Parathyroid adenoma (tissue), 2 donors: Measurements from ENCODE around the gene HDAC9.

Source experiments
- H2AFZ ChIP-seq: fragments of 300-600 bp; sonication (generic); one replicate; pipeline ENCODE4 v1.7.0; 2017; ENCODE audit warnings: antibody characterized with exemption, mild to moderate bottlenecking
- H3K27ac ChIP-seq: fragments of 300-600 bp; sonication (generic); one replicate; pipeline ENCODE4 v1.7.0; 2017
- H3K27me3 ChIP-seq: fragments of 300-600 bp; sonication (generic); one replicate; pipeline ENCODE4 v1.7.0; 2017; ENCODE audit warnings: low read length; ENCODE audit not compliant: control insufficient read depth, insufficient read depth
- H3K36me3 ChIP-seq: fragments of 300-600 bp; sonication (generic); one replicate; pipeline ENCODE4 v1.7.0; 2017; ENCODE audit warnings: low read length; ENCODE audit not compliant: control insufficient read depth, insufficient read depth
- H3K4me1 ChIP-seq: fragments of 300-600 bp; sonication (generic); one replicate; pipeline ENCODE4 v1.7.0; 2017; ENCODE audit warnings: control low read depth
- H3K4me2 ChIP-seq: fragments of 300-600 bp; sonication (generic); one replicate; pipeline ENCODE4 v1.7.0; 2017; ENCODE audit warnings: low read length
- H3K4me3 ChIP-seq: fragments of 300-600 bp; sonication (generic); one replicate; pipeline ENCODE4 v1.7.0; 2017; ENCODE audit warnings: low read depth, low read length
- H3K79me2 ChIP-seq: fragments of 300-600 bp; sonication (generic); one replicate; pipeline ENCODE4 v1.7.0; 2017; ENCODE audit warnings: control low read depth
- H3K9ac ChIP-seq: fragments of 300-600 bp; sonication (generic); one replicate; pipeline ENCODE4 v1.7.0; 2017; ENCODE audit warnings: mild to moderate bottlenecking
- H3K9me3 ChIP-seq: fragments of 300-600 bp; sonication (generic); one replicate; pipeline ENCODE4 v1.7.0; 2017; ENCODE audit warnings: low read length; ENCODE audit not compliant: control insufficient read depth
- CTCF ChIP-seq: fragments of 300-600 bp; sonication (generic); IDR thresholded peaks from one replicate; pipeline ENCODE4 v1.7.0; 2017; ENCODE audit warnings: antibody characterized with exemption, mild to moderate bottlenecking
- donor health status: primary hyperparathyroidism.

HDAC9 gene

GRCh38 chr7:18889436-18889835 is 393.9 kb downstream of the HDAC9 start:
- H3K4me2 ChIP-seq: no peak overlapping the region
- H3K27me3 ChIP-seq: no peaks in the 10 kb centered on the region
- no peak overlapping the region for H2AFZ ChIP-seq
- no peak for TF ChIP-seq CTCF
- H3K9me3 ChIP-seq: no peaks in the 10 kb centered on the region
- H3K36me3 ChIP-seq: no peaks in the 10 kb centered on the region
- no peak overlapping the region for H3K27ac ChIP-seq
- no peak overlapping the region for H3K4me3 ChIP-seq
- H3K9ac ChIP-seq: no peak overlapping the region
- H3K4me1 ChIP-seq: no peaks in the 10 kb centered on the region
- no peaks in the 10 kb centered on the region for H3K79me2 ChIP-seq

- no peak overlapping the region for H2AFZ ChIP-seq
- H3K4me3 ChIP-seq: no peak overlapping the region
- H3K79me2 ChIP-seq: no peaks in the 10 kb centered on the region
- H3K9ac ChIP-seq: no peak overlapping the region
- no peaks in the 10 kb centered on the region for H3K36me3 ChIP-seq
- no peaks in the 10 kb centered on the region for H3K9me3 ChIP-seq
- no peaks in the 10 kb centered on the region for H3K27me3 ChIP-seq
- no peak overlapping the region for H3K4me2 ChIP-seq
- no peak for TF ChIP-seq CTCF
- H3K27ac ChIP-seq: no peak overlapping the region
- no peaks in the 10 kb centered on the region for H3K4me1 ChIP-seq
Observed at GRCh38 chr7:18890134-18890533, 394.6 kb downstream of the HDAC9 start.

- Histone ChIP-seq H3K4me2 (no peak overlapping the region), H3K4me1 (no peaks in the 10 kb centered on the region), H3K27ac (no peak overlapping the region), H3K4me3 (no peak overlapping the region), H2AFZ (no peak overlapping the region), H3K36me3 (no peaks in the 10 kb centered on the region), H3K79me2 (no peaks in the 10 kb centered on the region), H3K9ac (no peak overlapping the region), H3K27me3 (no peaks in the 10 kb centered on the region), H3K9me3 (no peaks in the 10 kb centered on the region)
- TF ChIP-seq CTCF: no peak
Observed at GRCh38 chr7:18890885-18891621, 395.5 kb downstream of the HDAC9 start.

DNA sequence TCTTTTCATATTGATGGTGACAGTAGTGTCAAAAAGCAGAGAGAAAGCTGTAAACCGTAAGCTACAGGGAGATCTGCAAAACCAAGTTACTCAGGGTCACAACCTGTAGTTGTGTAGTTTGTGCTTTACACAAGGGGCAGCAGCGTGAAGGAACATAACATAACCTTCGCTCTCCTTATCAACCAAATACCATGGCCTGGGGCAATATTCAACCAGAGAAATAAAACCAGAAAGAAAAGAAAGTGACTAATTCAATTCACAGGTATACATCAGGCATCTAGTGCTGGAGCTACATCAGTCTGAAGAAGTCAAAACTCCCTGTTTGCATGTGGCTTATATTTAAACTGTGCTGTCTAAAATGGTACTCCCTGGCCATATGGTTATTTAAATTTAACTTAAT is 397.6 kb downstream of the HDAC9 start:
- H3K36me3 ChIP-seq: no peaks in the 10 kb centered on the region
- H3K4me3 ChIP-seq: no peak overlapping the region
- no peaks in the 10 kb centered on the region for H3K27me3 ChIP-seq
- H3K9ac ChIP-seq: no peak overlapping the region
- H3K27ac ChIP-seq: no peak overlapping the region
- H3K79me2 ChIP-seq: no peaks in the 10 kb centered on the region
- TF ChIP-seq CTCF: no peak
- H3K9me3 ChIP-seq: no peaks in the 10 kb centered on the region
- no peak overlapping the region for H3K4me2 ChIP-seq
- H3K4me1 ChIP-seq: no peaks in the 10 kb centered on the region
- H2AFZ ChIP-seq: no peak overlapping the region

- no peak overlapping the region for H2AFZ ChIP-seq
- H3K27ac ChIP-seq: no peak overlapping the region
- no peaks in the 10 kb centered on the region for H3K79me2 ChIP-seq
- H3K36me3 ChIP-seq: no peaks in the 10 kb centered on the region
- no peak for TF ChIP-seq CTCF
- no peak overlapping the region for H3K9ac ChIP-seq
- no peak overlapping the region for H3K4me2 ChIP-seq
- H3K4me3 ChIP-seq: no peak overlapping the region
- no peaks in the 10 kb centered on the region for H3K4me1 ChIP-seq
- H3K9me3 ChIP-seq: no peaks in the 10 kb centered on the region
- H3K27me3 ChIP-seq: no peaks in the 10 kb centered on the region
Observed at GRCh38 chr7:18894155-18894554, 398.6 kb downstream of the HDAC9 start.
